Dedifferentiated amniotic fluid mesenchymal stem cell (primary cell): ENCODE results near the gene CELF6.

Experiments
- DNase-seq: peaks from one replicate; pipeline ENCODE4 v3.0.0-alpha.2; 2016; ENCODE audit errors: extremely low spot score

CELF6 gene

DNA sequence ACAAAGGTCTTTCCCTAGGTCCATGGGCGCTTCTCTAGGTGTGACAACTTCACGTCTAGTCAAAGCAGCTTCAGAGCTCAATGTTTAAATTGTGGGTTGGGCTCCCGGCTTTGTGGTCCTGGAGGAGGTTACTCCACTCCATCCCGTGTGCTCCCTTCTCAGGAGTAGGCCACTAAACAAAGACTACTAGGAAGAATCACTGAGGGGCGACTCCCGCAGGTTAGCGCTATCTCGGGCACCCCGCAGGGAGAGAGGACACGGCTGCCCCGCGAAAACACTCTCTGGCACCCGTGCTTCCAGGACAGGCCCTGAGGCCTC, 48.1 kb downstream of the CELF6 start:
- no peak for DNase-seq

DNA sequence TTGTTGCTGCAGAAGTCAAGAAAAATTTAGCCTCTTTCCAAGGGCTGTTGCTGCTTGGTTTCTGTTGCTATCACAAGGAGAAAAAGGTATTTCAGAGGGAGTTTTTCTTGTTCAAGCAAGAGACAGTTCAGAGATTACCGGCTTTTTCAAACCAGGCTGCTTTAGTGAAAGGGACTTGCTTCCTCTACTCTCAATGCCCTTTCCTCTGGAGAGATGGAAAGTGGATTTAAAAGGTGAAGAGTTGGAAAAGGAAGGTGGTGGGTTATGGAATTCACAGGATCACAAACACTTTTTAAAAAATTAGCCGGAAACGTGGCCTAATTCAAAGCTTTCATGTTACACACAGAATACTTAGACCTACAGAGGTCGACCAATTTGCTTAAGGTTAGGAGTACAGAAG, 48.7 kb downstream of the CELF6 start:
- no peak for DNase-seq

DNA sequence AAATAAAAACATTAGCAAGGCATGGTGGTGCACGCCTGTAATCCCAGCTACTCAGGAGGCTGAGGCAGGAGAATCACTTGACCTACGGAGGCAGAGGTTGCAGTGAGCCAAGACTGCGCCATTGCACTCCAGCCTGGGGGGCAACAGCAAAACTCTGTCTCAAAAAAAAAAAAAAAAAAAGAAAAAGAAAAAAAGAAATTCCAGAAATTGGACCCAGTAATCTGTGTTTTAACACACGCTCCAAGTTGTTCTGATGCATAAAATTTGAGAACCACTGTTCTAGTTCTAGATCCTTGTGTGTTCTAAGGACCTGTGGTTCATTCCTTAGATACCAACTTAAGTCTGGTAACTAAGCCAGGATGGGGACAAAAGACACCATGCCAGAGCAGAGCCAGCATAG, 50.2 kb downstream of the CELF6 start:
- DNase-seq = no peak

DNA sequence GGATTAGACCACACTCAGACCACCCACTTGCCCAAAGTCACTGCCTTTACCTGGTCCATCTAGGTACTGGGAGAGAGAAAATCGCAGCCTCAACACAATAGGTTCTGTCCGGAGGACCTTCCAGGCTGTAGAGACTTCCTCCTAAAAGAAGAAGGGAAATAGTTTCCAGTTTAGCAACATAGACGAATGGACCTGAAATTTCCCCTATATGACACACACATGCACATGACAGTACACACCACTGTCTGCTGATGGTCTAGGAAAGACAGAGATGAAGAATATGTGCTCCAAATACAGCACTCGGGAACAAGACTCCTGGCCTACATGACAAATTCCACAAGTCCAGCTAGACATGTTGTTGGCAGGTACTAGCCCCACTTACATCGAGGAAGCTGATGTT, 54.9 kb downstream of the CELF6 start:
- no peak for DNase-seq

DNA sequence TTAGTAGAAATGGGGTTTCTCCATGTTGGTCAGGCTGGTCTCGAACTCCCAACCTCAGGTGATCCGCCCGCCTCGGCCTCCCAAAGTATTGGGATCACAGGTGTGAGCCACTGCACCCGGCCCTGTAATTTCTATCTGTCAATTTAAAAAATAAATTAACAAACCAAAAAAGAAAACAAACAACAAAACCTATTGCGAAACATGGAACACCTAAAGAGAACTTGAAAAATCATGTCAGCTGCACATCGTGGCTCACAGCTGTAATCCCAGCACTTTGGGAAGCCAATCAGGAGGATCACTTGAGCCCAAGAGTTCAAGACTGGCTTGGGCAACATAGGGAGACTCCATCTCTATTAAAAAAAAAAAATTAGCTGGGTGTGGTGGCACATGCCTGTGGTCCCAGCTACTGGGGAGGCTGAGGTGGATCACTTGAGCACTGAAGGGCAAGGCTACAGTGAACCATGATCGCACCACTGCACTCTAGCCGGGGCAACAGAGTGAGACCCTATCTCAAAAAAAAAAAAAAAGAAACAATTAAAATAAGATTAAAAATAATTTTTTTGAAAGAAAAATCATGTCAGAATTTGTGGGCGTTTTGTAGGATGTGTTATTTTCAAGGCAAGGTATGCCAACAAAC, 67.2 kb downstream of the CELF6 start:
- DNase-seq = no peak

DNA sequence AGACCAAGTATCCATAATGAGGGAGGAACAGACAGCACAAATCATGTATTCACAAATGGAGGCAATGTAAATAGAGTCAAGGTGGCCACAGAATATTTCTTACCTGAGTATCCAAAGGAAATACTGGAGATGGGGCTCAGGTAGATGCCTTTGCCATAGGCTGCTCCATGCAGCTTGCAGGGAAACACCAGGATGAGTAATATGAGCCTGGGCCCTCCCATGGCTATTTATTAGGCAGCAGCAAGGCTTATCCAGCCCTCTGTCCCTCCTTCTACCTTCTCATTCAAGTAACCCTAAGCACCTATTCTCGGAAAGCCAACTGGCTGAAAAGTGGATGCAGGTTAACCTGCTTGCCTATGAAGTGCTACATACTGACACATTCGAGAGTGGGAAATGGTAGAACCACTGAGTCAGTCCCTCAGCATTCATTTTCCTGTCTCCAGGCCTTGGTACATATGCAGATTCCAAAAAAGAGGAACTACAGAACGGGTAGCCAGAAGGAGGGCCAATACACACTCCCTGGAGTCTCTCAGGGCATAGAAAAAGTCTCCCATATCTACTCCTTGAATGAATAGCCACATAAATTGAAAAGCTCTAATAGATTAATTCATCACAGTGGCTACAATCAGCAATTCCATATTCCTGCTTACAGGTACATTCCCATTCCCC, 70.7 kb downstream of the CELF6 start:
- DNase-seq = no peak

DNA sequence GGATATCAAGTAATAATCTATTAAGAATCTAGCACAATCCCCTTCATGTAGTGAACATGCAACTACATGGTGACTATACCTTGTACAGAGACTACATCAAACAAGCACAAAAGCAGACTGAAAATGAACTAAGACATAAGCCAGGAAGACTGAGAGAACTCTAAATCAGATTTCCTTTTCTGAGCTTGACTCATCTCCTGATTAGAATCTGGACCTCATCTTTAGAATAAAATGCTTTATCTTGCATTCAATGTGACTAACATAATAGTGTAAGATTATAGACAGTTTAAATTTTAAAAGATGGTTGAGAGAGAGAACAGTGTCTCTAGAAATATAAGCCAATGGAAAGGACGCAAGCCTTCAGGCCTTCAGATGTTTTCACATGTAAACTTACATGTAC, 71.4 kb downstream of the CELF6 start:
- no peak for DNase-seq

DNA sequence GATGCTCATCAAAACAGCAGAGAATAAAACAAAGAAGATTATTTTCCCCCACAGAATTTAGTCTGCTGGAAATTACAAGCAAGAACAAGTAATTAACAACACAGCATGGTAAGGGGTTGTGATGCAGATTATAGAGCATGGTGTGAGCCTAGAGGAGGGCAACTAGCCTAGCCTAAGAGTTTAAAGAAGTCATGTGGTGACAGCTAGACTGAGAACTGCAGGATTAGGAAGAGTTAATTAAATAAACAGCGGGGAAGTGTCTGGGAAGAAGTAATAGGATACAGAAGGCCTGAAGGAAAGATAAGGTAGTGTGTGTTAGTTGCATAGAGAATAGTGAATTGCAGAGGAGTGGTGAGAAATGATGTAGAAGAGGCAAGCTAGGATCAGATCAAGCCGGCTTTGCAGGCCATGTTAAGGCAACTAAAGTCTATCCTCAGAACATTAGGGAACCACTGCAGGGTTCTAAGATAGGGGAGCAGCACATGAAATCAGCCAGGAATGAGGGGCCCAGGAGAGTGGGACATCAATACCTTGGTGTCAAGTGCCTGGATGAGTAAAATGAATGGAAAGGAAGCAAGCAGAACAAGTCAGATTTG, 77.1 kb downstream of the CELF6 start:
- no peak for DNase-seq

DNA sequence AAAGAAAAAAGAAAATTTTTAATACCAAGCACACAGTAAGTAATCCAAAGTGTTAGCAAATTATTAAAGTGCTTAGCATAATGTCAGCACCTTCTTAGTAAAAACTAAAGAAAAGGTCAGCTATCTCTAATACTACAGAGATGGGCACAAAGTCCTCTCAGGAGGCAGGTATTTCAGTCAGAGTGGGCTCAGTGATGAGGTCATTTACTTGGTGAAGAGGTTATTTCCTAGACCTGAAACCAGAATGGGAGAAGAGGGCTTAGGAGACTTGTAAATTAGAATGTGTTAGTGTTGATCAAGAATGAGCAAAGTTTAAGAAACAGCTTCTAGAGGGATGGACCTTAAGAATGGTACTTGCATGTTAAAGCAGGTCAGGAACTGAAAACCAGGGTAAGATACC, 80.3 kb downstream of the CELF6 start:
- no peak for DNase-seq

DNA sequence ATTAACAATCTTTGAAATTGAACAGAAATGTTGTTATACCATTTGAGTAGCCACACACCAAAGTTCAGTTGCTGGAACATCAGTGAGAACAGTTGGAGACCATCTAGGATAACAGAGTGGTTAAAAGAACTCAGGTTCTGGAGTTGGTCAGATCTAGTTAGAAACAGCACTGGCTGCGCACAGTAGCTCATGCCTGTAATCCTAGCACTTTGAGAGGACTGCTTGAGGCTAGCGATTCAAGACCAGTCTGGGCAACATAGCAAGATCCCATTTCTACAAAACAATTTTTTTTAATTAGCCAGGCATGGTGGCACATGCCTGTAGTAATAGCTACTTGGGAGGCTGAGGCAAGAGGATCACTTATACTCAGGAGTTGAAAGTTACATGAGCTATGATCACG, 81.4 kb downstream of the CELF6 start:
- DNase-seq = no peak

DNA sequence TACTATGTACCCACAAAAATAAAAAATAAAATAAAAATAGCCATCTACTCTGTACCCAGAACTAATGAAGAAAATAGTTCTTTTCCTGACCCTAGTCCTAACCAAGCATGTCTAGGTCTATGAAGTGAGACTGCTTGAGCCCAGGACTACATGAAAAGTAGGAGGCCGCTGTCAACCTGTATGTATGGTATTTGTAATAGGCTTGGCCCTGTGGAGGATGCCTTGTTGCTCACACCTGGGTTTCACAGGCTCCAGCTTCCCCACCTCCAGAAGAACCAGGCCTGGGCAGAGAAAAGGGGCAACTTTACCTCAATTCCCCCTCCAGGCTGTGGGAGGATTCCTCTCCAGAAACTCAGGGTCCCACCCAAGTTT, 82.1 kb downstream of the CELF6 start:
- no peak for DNase-seq

DNA sequence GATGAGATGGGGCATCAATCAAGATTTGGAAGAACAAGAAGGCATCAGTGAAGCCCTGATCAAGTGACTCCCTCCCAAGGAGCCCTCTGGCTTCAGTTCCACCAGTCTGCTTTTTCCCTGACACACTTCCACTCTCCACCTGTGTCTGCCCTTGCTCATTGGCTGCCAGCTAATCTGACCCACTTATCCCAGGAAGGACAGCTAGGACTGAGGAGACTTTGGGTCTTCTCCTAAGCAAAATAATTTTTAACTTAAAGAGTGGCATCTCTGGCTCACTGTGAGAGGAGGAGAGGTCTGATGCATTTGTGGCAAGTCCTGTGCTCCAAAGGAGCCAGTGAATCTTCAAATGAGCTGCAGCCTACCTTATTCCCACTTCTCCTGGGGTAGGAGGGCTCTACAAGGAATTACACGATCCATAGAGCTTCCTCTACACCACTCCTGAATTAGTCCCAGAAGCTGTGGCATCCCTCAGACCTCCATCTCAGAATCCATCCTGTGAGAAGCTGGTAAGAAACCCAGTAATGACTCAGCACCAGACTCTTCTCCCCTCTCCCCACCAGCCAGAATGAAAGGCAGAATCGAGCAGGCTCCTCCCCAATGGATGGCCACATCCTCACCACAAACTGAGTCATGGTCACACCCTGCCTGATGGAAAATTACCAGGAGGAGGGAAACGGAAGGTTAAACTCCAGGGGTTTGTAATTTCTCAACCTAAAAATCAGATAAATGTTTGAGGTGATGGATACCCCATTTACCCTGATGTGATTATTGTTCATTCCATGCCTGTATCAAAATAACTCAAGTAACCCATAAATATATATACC, 82.7 kb downstream of the CELF6 start:
- peak; percentile 98 for DNase-seq

DNA sequence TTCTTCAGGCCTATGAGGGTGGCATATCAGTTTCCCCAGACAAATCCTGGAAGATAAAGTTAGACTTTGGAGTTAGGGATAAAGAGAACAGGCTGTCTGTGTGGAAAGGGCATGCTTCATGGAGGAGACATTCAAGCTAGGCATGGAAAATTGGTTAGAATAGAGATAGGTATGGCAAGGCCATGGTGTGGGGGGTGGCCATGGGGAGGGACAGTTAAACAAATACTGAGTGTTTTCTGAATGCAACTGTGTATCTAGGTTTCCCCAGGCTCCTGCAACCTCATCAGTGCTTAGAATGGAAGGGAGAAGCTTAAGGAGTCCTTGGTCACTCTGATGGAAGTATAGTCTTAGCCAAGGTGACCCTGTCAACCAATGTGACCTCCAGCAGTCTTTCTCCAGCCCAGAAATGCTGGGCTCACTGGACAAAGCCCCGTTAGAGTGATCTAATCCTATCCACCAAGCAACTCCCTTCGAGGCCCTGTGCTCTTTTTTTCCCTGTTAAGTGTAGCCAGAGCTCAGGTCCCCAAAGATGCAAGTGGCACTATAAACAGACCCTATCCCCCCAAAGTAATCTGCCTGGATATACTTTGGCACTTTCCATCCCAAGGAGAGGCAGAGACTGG, 83.5 kb downstream of the CELF6 start:
- DNase-seq = no peak

DNA sequence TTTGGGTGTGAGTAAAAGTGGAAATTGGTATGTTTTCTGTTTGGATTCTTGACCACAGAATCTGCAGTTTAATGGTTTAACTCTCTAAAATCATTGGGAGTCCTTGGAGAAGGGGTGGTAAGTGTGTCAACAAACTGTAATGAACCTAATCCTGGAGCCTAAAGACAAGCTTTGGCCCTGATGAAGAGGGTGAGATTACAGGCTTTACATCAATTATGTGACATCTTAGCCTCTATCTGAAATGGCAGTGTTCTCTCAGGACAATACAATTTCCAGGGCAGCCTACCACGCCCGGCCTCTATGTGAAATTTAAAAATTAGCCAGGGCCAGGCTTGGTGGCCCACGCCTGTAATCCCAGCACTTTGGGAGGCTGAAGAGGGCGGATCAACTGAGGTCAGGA, 84.7 kb downstream of the CELF6 start:
- DNase-seq = no peak
